ENCODE measurements around the gene NEDD4L. TPM values are rescaled to one million over a fixed set of nuclear protein-coding genes. Genes with fewer than 3 reads are reported as not detected.
A peak's percentile ranks its signal among the peaks of the same experiment; 100 is the strongest.

The NEDD4L gene
- total RNA-seq, 1 donor from 2014 or later = 41.1 TPM

- H3K4me1 Mint-ChIP-seq (ENCODE audit: unreplicated experiment) = peaks cover 34% of the 10 kb centered on the region
- H3K27me3 Mint-ChIP-seq (ENCODE audit: unreplicated experiment) = no peaks in the 10 kb centered on the region
- peak overlapping the region; percentile 50 for H3K27ac Mint-ChIP-seq (ENCODE audit: unreplicated experiment)
- no peak for TF ChIP-seq CTCF (IDR thresholded peaks at IDR 0.05)
- no peaks in the 10 kb centered on the region for H3K36me3 Mint-ChIP-seq (ENCODE audit: unreplicated experiment)
- DNase-seq (ENCODE audit: extremely low spot score, unreplicated experiment) = no peak
- H3K9me3 Mint-ChIP-seq (ENCODE audit: unreplicated experiment) = no peaks in the 10 kb centered on the region
- no peak overlapping the region for H3K4me3 Mint-ChIP-seq (ENCODE audit: unreplicated experiment)
Measured at GRCh38 chr18:58208207-58208932, 164.3 kb downstream of the NEDD4L start.

GRCh38 chr18:58209326-58209725 is 165.3 kb downstream of the NEDD4L start:
- DNase-seq (ENCODE audit: extremely low spot score, unreplicated experiment) = no peak
- H3K9me3 Mint-ChIP-seq (ENCODE audit: unreplicated experiment) = no peaks in the 10 kb centered on the region
- H3K4me3 Mint-ChIP-seq (ENCODE audit: unreplicated experiment) = no peak overlapping the region
- no peaks in the 10 kb centered on the region for H3K36me3 Mint-ChIP-seq (ENCODE audit: unreplicated experiment)
- no peaks in the 10 kb centered on the region for H3K27me3 Mint-ChIP-seq (ENCODE audit: unreplicated experiment)
- H3K27ac Mint-ChIP-seq (ENCODE audit: unreplicated experiment) = no peak overlapping the region
- TF ChIP-seq CTCF (IDR thresholded peaks at IDR 0.05) = no peak
- peaks cover 43% of the 10 kb centered on the region for H3K4me1 Mint-ChIP-seq (ENCODE audit: unreplicated experiment)

- H3K4me1 Mint-ChIP-seq (ENCODE audit: unreplicated experiment) = peaks cover 38% of the 10 kb centered on the region
- no peaks in the 10 kb centered on the region for H3K27me3 Mint-ChIP-seq (ENCODE audit: unreplicated experiment)
- H3K27ac Mint-ChIP-seq (ENCODE audit: unreplicated experiment) = no peak overlapping the region
Measured at GRCh38 chr18:58211510-58211909, 167.5 kb downstream of the NEDD4L start.

GRCh38 chr18:58212274-58212673 is 168.2 kb downstream of the NEDD4L start:
- Mint-ChIP-seq H3K4me1 (ENCODE audit: unreplicated experiment) (peaks cover 38% of the 10 kb centered on the region), H3K27ac (ENCODE audit: unreplicated experiment) (no peak overlapping the region), H3K9me3 (ENCODE audit: unreplicated experiment) (no peaks in the 10 kb centered on the region), H3K4me3 (ENCODE audit: unreplicated experiment) (no peak overlapping the region), H3K27me3 (ENCODE audit: unreplicated experiment) (no peaks in the 10 kb centered on the region), H3K36me3 (ENCODE audit: unreplicated experiment) (no peaks in the 10 kb centered on the region)
- no peak for TF ChIP-seq CTCF (IDR thresholded peaks at IDR 0.05)
- DNase-seq (ENCODE audit: extremely low spot score, unreplicated experiment) = no peak

More at GRCh38 chr18:58211510-58211909, 167.5 kb downstream of the NEDD4L start:
- Mint-ChIP-seq H3K9me3 (ENCODE audit: unreplicated experiment) (no peaks in the 10 kb centered on the region), H3K4me3 (ENCODE audit: unreplicated experiment) (no peak overlapping the region), H3K36me3 (ENCODE audit: unreplicated experiment) (no peaks in the 10 kb centered on the region)
- TF ChIP-seq CTCF (IDR thresholded peaks at IDR 0.05) = no peak
- no peak for DNase-seq (ENCODE audit: extremely low spot score, unreplicated experiment)

GRCh38 chr18:58213440-58213839 is 169.4 kb downstream of the NEDD4L start:
- peak overlapping the region; percentile 59 for H3K27ac Mint-ChIP-seq (ENCODE audit: unreplicated experiment)
- no peaks in the 10 kb centered on the region for H3K27me3 Mint-ChIP-seq (ENCODE audit: unreplicated experiment)
- H3K36me3 Mint-ChIP-seq (ENCODE audit: unreplicated experiment) = no peaks in the 10 kb centered on the region
- peaks cover 39% of the 10 kb centered on the region for H3K4me1 Mint-ChIP-seq (ENCODE audit: unreplicated experiment)
- no peak for TF ChIP-seq CTCF (IDR thresholded peaks at IDR 0.05)
- DNase-seq (ENCODE audit: extremely low spot score, unreplicated experiment) = no peak
- no peak overlapping the region for H3K4me3 Mint-ChIP-seq (ENCODE audit: unreplicated experiment)
- H3K9me3 Mint-ChIP-seq (ENCODE audit: unreplicated experiment) = no peaks in the 10 kb centered on the region
